GM21360 (cell line): ENCODE data around the gene POLN.
"Not testable (repeated sequence)": the region's sequence is repeated elsewhere in the genome, so short reads cannot be mapped to it uniquely, and the experiment has no call there.

Experiments
- ATAC-seq: cut with Tn5 transposase; IDR thresholded peaks from one replicate; pipeline ENCODE4 v1.9.1; 2021; ENCODE audit warnings: mild to moderate bottlenecking, moderate library complexity; ENCODE audit not compliant: unreplicated experiment

Gene POLN

GRCh38 chr4:2222838-2223237, 19.1 kb downstream of the POLN start:
- ATAC-seq = no peak

- ATAC-seq = not testable (repeated sequence)
Measured at GRCh38 chr4:2221378-2221777, 20.5 kb downstream of the POLN start.

- no peak for ATAC-seq
Measured at GRCh38 chr4:2220016-2220630, 21.8 kb downstream of the POLN start.

- ATAC-seq = no peak
Measured at GRCh38 chr4:2219233-2219760, 22.6 kb downstream of the POLN start.

GRCh38 chr4:2218436-2218835, 23.5 kb downstream of the POLN start:
- ATAC-seq = no peak

- ATAC-seq = no peak
Measured at GRCh38 chr4:2217726-2218125, 24.2 kb downstream of the POLN start.

- ATAC-seq = no peak
Measured at GRCh38 chr4:2212831-2213230, 29.1 kb downstream of the POLN start.

- ATAC-seq = not testable (repeated sequence)
Measured at GRCh38 chr4:2202789-2203188, 39.1 kb downstream of the POLN start.

- ATAC-seq = no peak
Measured at GRCh38 chr4:2194496-2194895, 47.4 kb downstream of the POLN start.

GRCh38 chr4:2193326-2193725, 48.6 kb downstream of the POLN start:
- no peak for ATAC-seq

GRCh38 chr4:2186865-2187172, 55.1 kb downstream of the POLN start:
- no peak for ATAC-seq

- no peak for ATAC-seq
Measured at GRCh38 chr4:2186133-2186864, 55.6 kb downstream of the POLN start.

GRCh38 chr4:2183394-2183793, 58.5 kb downstream of the POLN start:
- ATAC-seq = no peak

- no peak for ATAC-seq
Measured at GRCh38 chr4:2182994-2183393, 58.9 kb downstream of the POLN start.

- no peak for ATAC-seq
Measured at GRCh38 chr4:2180410-2180809, 61.5 kb downstream of the POLN start.

GRCh38 chr4:2179717-2180116, 62.2 kb downstream of the POLN start:
- ATAC-seq = no peak

GRCh38 chr4:2178986-2179385, 62.9 kb downstream of the POLN start:
- no peak for ATAC-seq

GRCh38 chr4:2177443-2178093, 64.4 kb downstream of the POLN start:
- ATAC-seq = no peak

GRCh38 chr4:2175990-2176698, 65.8 kb downstream of the POLN start:
- no peak for ATAC-seq

- ATAC-seq = no peak
Measured at GRCh38 chr4:2174061-2174460, 67.9 kb downstream of the POLN start.

- ATAC-seq = no peak
Measured at GRCh38 chr4:2172627-2173231, 69.2 kb downstream of the POLN start.
